HepG2 (cell line): ENCODE data around the gene MAPK4. TPM values are rescaled to one million over a fixed set of nuclear protein-coding genes. Genes with fewer than 3 reads are reported as not detected.

Source experiments
- ATAC-seq: fragments of 200-7000 bp; cut with Tn5 transposase; 3 replicates; pipeline ENCODE4 v1.9.1; 2020; ENCODE audit warnings: mild to moderate bottlenecking, moderate library complexity
- BruUV-seq: library from RNA; stranded (reverse); fragments of 400-500 nt; replicated peaks from 2 replicates; lab custom pipeline; 2021; lab: Mats Ljungman, UMichigan
- CTCF ChIA-PET: fragments of 300-600 bp; formaldehyde crosslinking; extraction: SDS; loops from one replicate; lab custom pipeline; 2021; ENCODE audit warnings: low total read pairs, inconsistent platforms, low intra/inter-chr PET ratio; lab: Yijun Ruan, JAX
- POLR2A ChIA-PET: fragments of 350-600 bp; sonication (Branson Sonifier 250); formaldehyde crosslinking; loops from one replicate; lab custom pipeline; 2020; ENCODE audit warnings: antibody characterized with exemption, inconsistent platforms; lab: Yijun Ruan, JAX
- DNase-seq: peaks from one replicate; pipeline ENCODE4 v3.0.0-alpha.2; 2015; ENCODE audit warnings: low spot score
- FAIRE-seq: peaks from 3 replicates; lab custom pipeline; 2011; peaks lifted over from hg19 to GRCh38; lab: Jason Lieb, UNC
- H2AFZ ChIP-seq: one replicate; pipeline ENCODE4 v1.6.1; 2011; ENCODE audit warnings: low read length, inconsistent platforms
- H3K27ac ChIP-seq: fragments of 300-600 bp; 3 replicates; pipeline ENCODE4 v1.8.0; 2011; ENCODE audit warnings: mixed run types, mild to moderate bottlenecking, mixed read lengths, low read length, inconsistent platforms; ENCODE audit not compliant: insufficient read depth; ENCODE audit errors: extremely low read length
- H3K27me3 ChIP-seq, 2 experiments: fragments of 200-600 bp in 1 of 2; 2 replicates in 1 of 2; 3 replicates in 1 of 2; pipeline versions ENCODE4 v1.6.0 to v1.8.0; 2011; ENCODE audit warnings: low read length in 2 of 2, mild to moderate bottlenecking in 2 of 2, moderate library complexity in 2 of 2, inconsistent platforms in 1 of 2; ENCODE audit not compliant: insufficient read depth in 2 of 2, control insufficient read depth in 1 of 2
- H3K36me3 ChIP-seq, 2 experiments: fragments of 200-600 bp in 1 of 2; replicated peaks in 1 of 2; 2 replicates in 1 of 2; 3 replicates in 1 of 2; pipeline versions ENCODE4 v1.5.1 to v1.8.0; 2011; ENCODE audit warnings: low read length in 2 of 2, inconsistent platforms in 1 of 2; ENCODE audit not compliant: insufficient read depth in 2 of 2, control insufficient read depth in 1 of 2
- H3K4me1 ChIP-seq: 2 replicates; pipeline ENCODE4 v1.5.1; 2012; ENCODE audit warnings: low read length, inconsistent platforms; ENCODE audit not compliant: insufficient read depth
- H3K4me2 ChIP-seq: 2 replicates; pipeline ENCODE4 v1.6.0; 2011; ENCODE audit warnings: low read depth, low read length, inconsistent platforms
- H3K4me3 ChIP-seq, 3 experiments: fragments of 200-600 bp in 1 of 3; sonication (generic), shearing (Covaris generic) in 1 of 3; replicated peaks in 1 of 3; 2 replicates each; pipeline ENCODE4 v1.5.1; 2011 to 2016; ENCODE audit warnings: low read length in 3 of 3, inconsistent platforms in 2 of 3, low read depth in 2 of 3, mild to moderate bottlenecking in 2 of 3, control low read depth in 1 of 3, mixed read lengths in 1 of 3; ENCODE audit not compliant: insufficient read depth in 1 of 3
- H3K79me2 ChIP-seq: one replicate; pipeline ENCODE4 v1.6.1; 2011; ENCODE audit warnings: low read length, inconsistent platforms; ENCODE audit not compliant: insufficient read depth
- H3K9ac ChIP-seq: 2 replicates; pipeline ENCODE4 v1.6.0; 2011; ENCODE audit warnings: mild to moderate bottlenecking, low read depth, low read length, inconsistent platforms; ENCODE audit not compliant: insufficient read depth
- H3K9me3 ChIP-seq: 2 replicates; pipeline ENCODE4 v1.5.1; 2012; ENCODE audit warnings: mild to moderate bottlenecking, low read length
- H4K20me1 ChIP-seq: 2 replicates; pipeline ENCODE4 v1.6.0; 2011; ENCODE audit warnings: inconsistent platforms, mild to moderate bottlenecking, low read length, moderate library complexity; ENCODE audit not compliant: insufficient read depth
- CBX2 ChIP-seq, 2 experiments: fragments of 200-600 bp in 1 of 2; sonication (generic); formaldehyde crosslinking in 1 of 2; IDR thresholded peaks; 2 replicates each; pipeline versions ENCODE4 v1.7.0 to v1.8.1; 2018 to 2022; ENCODE audit warnings: low read depth in 2 of 2, low read length in 1 of 2, mild to moderate bottlenecking in 1 of 2, missing genetic modification reagents in 1 of 2
- DMTF1 ChIP-seq: sonication (generic); formaldehyde crosslinking; IDR thresholded peaks from 2 replicates; pipeline ENCODE4 v1.4.0; 2020; ENCODE audit warnings: mild to moderate bottlenecking, missing genetic modification reagents
- ETV5 ChIP-seq: IDR thresholded peaks from 2 replicates; pipeline ENCODE4 v1.6.1; 2018; ENCODE audit warnings: missing biosample characterization, missing genetic modification reagents, inconsistent platforms, borderline replicate concordance
- MBNL3 ChIP-seq: fragments of 250-450 bp; sonication (Bioruptor Pico); conservative IDR thresholded peaks from 2 replicates; pipeline ENCODE4 v1.8.0; 2022; ENCODE audit warnings: mild to moderate bottlenecking, inconsistent platforms
- NR2F1 ChIP-seq, 2 experiments: fragments of 450-650 bp in 1 of 2; formaldehyde crosslinking in 1 of 2; IDR thresholded peaks; 2 replicates each; pipeline versions ENCODE4 v1.5.0 to v1.6.1; 2016 to 2020; ENCODE audit warnings: mild to moderate bottlenecking in 1 of 2, missing compliant biosample characterization in 1 of 2, missing genetic modification reagents in 1 of 2, moderate library complexity in 1 of 2
- RELA ChIP-seq: sonication (generic); formaldehyde crosslinking; IDR thresholded peaks from 2 replicates; pipeline ENCODE4 v1.4.0; 2020; ENCODE audit warnings: missing genetic modification reagents
- TBX2 ChIP-seq: sonication (generic); formaldehyde crosslinking; IDR thresholded peaks from 2 replicates; pipeline ENCODE4 v1.5.0; 2020; ENCODE audit warnings: missing genetic modification reagents, mild to moderate bottlenecking, borderline replicate concordance
- ZNF24 ChIP-seq: fragments of 450-650 bp; IDR thresholded peaks from 2 replicates; pipeline ENCODE4 v1.6.1; 2017; ENCODE audit warnings: antibody characterized with exemption, mild to moderate bottlenecking
- in situ Hi-C: cut with HindIII; loops from 2 replicates; pipeline ENCODE4 v1.10.0; 2017; ENCODE audit warnings: low pct_unique_long_range_greater_than_20kb; ENCODE audit not compliant: extremely low pct_ligation_motif_present
- intact Hi-C: fragments of 100-400 bp; cut with micrococcal nuclease; formaldehyde crosslinking; loops from one replicate; pipeline ENCODE4 v1.10.0; 2022; ENCODE audit not compliant: unreplicated experiment
- polyA plus RNA-seq, 8 experiments: library from polyadenylated mRNA; depleted of rRNA in 3 of 8; stranded (reverse) in 7 of 8; unstranded in 1 of 8; fragments of >200 nt; fragmentation: Illumina TruSeq in 4 of 8; extraction: Trizol in 4 of 8; gene quantifications; 2 replicates each; pipeline versions ENCODE4 v1.2.1 to v1.2.3, GENCODE V29; 2011 to 2016; ENCODE audit warnings: low read depth in 4 of 8, missing spikeins in 1 of 8, mixed read lengths in 1 of 8; ENCODE audit not compliant: insufficient read depth in 1 of 8
- total RNA-seq, 5 experiments: library from RNA; depleted of rRNA; stranded (reverse); fragments of >200 nt; fragmentation: Illumina TruSeq; extraction: Trizol; gene quantifications; 2 replicates each; pipeline ENCODE4 v1.2.3, GENCODE V29; 2016; ENCODE audit warnings: low read depth in 1 of 5
- TF ChIP-seq, protein P1 (sequence below): sonication (generic); formaldehyde crosslinking; IDR thresholded peaks from 2 replicates; pipeline ENCODE4 v1.9.0; 2021; ENCODE audit warnings: missing genetic modification reagents, borderline replicate concordance

Gene MAPK4
- total and polyA plus RNA-seq, 2 of the 13 experiments (the other 11 are each of a cell fraction or from before 2014, with no cell fraction given), result not detected

DNA sequence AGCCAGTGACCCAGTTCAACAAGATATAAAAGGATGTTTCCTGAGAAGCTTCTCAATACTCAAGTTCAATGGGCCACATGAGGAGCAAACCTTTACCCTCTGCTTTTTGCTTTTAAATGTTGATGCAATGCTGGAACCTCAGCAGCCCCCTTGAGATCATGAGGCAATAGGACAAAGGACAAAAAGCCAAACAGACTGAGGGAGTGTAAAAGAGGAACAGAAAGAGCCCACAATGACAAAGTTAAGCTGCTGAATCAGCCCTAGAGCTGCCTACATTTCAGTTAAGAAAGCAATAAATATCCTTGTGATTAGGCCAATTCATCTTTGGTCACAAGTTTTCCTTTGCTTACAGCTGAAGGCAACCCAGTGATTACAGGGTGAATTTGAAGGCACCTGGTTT, 183.1 kb downstream of the MAPK4 start:
- H3K4me1 ChIP-seq, result peaks cover 6% of the 10 kb centered on the region
- H3K4me2 ChIP-seq, result no peak overlapping the region
- no peak overlapping the region for H2AFZ ChIP-seq
- H3K4me3 ChIP-seq, result no peak overlapping the region
- no peak overlapping the region for H3K9ac ChIP-seq
- in situ Hi-C loops (no loop called here), intact Hi-C loops (no loop called here)
- H3K27me3 ChIP-seq, result no peaks in the 10 kb centered on the region; a peak in 1 of 5 replicates
- FAIRE-seq, result no peak
- no TSS peak for BruUV-seq
- ChIA-PET POLR2A (no interaction called here), CTCF (no interaction called here)
- TF ChIP-seq, protein P1, sequence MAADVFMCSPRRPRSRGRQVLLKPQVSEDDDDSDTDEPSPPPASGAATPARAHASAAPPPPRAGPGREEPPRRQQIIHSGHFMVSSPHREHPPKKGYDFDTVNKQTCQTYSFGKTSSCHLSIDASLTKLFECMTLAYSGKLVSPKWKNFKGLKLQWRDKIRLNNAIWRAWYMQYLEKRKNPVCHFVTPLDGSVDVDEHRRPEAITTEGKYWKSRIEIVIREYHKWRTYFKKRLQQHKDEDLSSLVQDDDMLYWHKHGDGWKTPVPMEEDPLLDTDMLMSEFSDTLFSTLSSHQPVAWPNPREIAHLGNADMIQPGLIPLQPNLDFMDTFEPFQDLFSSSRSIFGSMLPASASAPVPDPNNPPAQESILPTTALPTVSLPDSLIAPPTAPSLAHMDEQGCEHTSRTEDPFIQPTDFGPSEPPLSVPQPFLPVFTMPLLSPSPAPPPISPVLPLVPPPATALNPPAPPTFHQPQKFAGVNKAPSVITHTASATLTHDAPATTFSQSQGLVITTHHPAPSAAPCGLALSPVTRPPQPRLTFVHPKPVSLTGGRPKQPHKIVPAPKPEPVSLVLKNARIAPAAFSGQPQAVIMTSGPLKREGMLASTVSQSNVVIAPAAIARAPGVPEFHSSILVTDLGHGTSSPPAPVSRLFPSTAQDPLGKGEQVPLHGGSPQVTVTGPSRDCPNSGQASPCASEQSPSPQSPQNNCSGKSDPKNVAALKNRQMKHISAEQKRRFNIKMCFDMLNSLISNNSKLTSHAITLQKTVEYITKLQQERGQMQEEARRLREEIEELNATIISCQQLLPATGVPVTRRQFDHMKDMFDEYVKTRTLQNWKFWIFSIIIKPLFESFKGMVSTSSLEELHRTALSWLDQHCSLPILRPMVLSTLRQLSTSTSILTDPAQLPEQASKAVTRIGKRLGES (CRISPR knock-in tag), result no peak
- TF ChIP-seq ZNF24 (no peak), DMTF1 (CRISPR knock-in tag) (no peak), NR2F1 (CRISPR knock-in tag; IDR thresholded peaks at IDR 0.05) (no peak), CBX2 (IDR thresholded peaks at IDR 0.05; ENCODE audit: low read depth, low read length) (no peak), CBX2 (CRISPR knock-in tag; IDR thresholded peaks at IDR 0.05; ENCODE audit: low read depth) (no peak), RELA (CRISPR knock-in tag) (no peak), TBX2 (CRISPR knock-in tag) (no peak), MBNL3 (CRISPR knock-in tag) (no peak), ETV5 (no peak)
- H3K36me3 ChIP-seq, result no peaks in the 10 kb centered on the region
- H4K20me1 ChIP-seq, result no peaks in the 10 kb centered on the region
- ATAC-seq, result no peak
- DNase-seq, result no peak
- H3K27ac ChIP-seq, result no peak overlapping the region
- H3K79me2 ChIP-seq, result no peaks in the 10 kb centered on the region
- H3K9me3 ChIP-seq, result no peaks in the 10 kb centered on the region
